ENCODE measurements around the gene MYO10. TPM values are rescaled to one million over a fixed set of nuclear protein-coding genes. Genes with fewer than 3 reads are reported as not detected.
"Not testable (repeated sequence)": the region's sequence is repeated elsewhere in the genome, so short reads cannot be mapped to it uniquely, and the experiment has no call there.

The MYO10 gene
- total RNA-seq, 3 donors from 2014 or later = 8.6 to 22.6 (median 21.2) TPM

DNA sequence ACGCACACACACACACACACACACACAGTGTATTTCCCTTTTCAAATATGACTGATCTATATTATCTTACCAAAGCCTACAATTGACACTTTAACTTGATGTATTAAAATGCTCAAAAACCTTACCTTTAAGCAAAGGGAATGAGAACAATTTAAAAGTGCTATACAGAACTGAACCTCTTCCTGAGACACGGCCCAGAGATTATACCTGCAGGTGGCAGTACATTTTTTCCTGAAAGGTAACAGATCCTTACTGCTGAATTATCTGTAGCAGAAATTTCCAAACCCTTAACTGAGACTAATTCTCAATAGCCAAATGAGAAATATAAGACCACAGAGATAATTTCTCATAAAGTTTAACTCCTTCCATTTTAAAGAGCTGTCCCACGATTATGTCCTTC, 91.1 kb downstream of the MYO10 start:
- no peaks in the 10 kb centered on the region for H3K27me3 ChIP-seq
- H3K4me1 ChIP-seq = peaks cover 0 to 4% of the 10 kb centered on the region in 2 donors
- no peaks in the 10 kb centered on the region for H3K9me3 ChIP-seq
- DNase-seq (ENCODE audit: low spot score in 2 of 2) = no peak
- intact Hi-C loops (cut with DNase I; ENCODE audit: low total_unique reads) = no loop called here
- no peaks in the 10 kb centered on the region for H3K36me3 ChIP-seq
- H3K27ac ChIP-seq = no peak overlapping the region
- no peak overlapping the region for H3K4me3 ChIP-seq
- TF ChIP-seq POLR2A (IDR thresholded peaks at IDR 0.05) (no peak), POLR2AphosphoS5 (IDR thresholded peaks at IDR 0.05) (no peak)
- TF ChIP-seq, protein P1, sequence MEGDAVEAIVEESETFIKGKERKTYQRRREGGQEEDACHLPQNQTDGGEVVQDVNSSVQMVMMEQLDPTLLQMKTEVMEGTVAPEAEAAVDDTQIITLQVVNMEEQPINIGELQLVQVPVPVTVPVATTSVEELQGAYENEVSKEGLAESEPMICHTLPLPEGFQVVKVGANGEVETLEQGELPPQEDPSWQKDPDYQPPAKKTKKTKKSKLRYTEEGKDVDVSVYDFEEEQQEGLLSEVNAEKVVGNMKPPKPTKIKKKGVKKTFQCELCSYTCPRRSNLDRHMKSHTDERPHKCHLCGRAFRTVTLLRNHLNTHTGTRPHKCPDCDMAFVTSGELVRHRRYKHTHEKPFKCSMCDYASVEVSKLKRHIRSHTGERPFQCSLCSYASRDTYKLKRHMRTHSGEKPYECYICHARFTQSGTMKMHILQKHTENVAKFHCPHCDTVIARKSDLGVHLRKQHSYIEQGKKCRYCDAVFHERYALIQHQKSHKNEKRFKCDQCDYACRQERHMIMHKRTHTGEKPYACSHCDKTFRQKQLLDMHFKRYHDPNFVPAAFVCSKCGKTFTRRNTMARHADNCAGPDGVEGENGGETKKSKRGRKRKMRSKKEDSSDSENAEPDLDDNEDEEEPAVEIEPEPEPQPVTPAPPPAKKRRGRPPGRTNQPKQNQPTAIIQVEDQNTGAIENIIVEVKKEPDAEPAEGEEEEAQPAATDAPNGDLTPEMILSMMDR (IDR thresholded peaks at IDR 0.05) = no peak

DNA sequence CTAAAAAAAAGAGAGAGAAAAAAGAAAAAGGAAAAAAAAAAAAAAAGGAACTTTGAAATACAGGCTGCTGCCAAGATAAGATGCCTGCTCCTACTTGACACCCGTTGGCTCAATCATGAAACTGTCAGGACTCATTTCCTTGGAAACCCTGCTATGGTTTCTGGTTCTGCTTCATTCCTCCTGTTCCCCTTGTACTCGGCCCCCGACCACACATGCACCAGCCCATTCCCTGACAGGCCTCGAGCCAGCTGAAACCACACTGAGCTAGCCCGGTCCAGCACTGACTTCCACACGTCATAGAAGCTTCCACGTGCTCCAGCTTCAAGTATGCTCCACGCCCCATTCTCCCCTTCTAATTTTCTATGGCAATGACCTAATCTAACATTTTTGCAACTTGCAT, 93.2 kb downstream of the MYO10 start:
- TF ChIP-seq POLR2AphosphoS5 (IDR thresholded peaks at IDR 0.05) (no peak), POLR2A (IDR thresholded peaks at IDR 0.05) (no peak)
- TF ChIP-seq, protein P1 (IDR thresholded peaks at IDR 0.05) = no peak
- no peaks in the 10 kb centered on the region for H3K36me3 ChIP-seq
- H3K27me3 ChIP-seq = no peaks in the 10 kb centered on the region
- no peak overlapping the region for H3K27ac ChIP-seq
- intact Hi-C loops (cut with DNase I; ENCODE audit: low total_unique reads) = no loop called here
- H3K9me3 ChIP-seq = no peaks in the 10 kb centered on the region
- no peak overlapping the region for H3K4me3 ChIP-seq
- no peak for DNase-seq (ENCODE audit: low spot score in 2 of 2)
- peaks cover 0 to 4% of the 10 kb centered on the region in 2 donors for H3K4me1 ChIP-seq

DNA sequence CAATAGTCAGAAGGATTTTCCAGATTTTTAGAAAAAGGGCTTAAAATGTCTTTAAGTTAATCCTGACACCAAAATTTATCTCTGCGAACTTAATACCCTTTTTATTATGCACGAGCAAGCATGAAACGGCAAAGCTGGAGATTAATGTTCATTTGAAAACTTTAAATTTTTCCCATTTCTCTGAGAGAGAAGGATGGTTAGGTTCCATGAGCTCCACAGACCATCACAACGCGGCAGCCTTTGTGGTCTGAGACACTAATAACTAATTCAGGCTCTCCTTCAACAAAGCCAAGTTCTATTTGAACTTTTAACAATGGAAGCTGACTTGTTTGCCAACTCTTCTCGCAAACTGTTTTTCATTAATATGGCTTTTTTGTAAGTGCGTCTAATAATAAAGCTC, 94.7 kb downstream of the MYO10 start:
- Histone ChIP-seq H3K9me3 (no peaks in the 10 kb centered on the region), H3K27ac (no peak overlapping the region)
- intact Hi-C loops (cut with DNase I; ENCODE audit: low total_unique reads) = no loop called here

DNA sequence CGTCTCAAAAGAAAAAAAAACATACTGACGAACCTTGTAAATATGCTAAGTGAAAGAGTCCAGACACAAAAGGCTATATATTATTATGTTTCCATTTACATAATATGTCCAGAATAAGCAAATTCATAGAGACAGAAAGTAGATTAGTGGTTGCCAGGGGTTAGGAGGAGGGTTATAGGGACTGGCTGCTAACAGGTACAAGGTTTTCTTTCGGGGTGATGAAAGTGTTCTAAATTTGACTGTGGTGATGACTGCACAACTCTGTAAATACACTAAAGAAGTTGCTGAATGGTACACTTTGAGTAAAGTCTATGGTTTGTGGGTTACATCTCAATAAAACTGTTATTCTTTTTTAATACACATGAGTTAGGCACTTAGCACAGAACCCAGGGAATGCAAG, 98.8 kb downstream of the MYO10 start:
- no peaks in the 10 kb centered on the region for H3K4me1 ChIP-seq
- TF ChIP-seq POLR2A (IDR thresholded peaks at IDR 0.05) = no peak
- TF ChIP-seq POLR2AphosphoS5 (IDR thresholded peaks at IDR 0.05) = no peak
- TF ChIP-seq, protein P1 (IDR thresholded peaks at IDR 0.05) = no peak
- H3K27ac ChIP-seq = no peak overlapping the region
- DNase-seq (ENCODE audit: low spot score in 2 of 2) = no peak
- no peaks in the 10 kb centered on the region for H3K9me3 ChIP-seq
- H3K36me3 ChIP-seq = no peaks in the 10 kb centered on the region
- no peak overlapping the region for H3K4me3 ChIP-seq
- intact Hi-C loops (cut with DNase I; ENCODE audit: low total_unique reads) = no loop called here
- H3K27me3 ChIP-seq = no peaks in the 10 kb centered on the region

More for the DNA sequence above, 94.7 kb downstream of the MYO10 start:
- H3K27me3 ChIP-seq = no peaks in the 10 kb centered on the region
- DNase-seq (ENCODE audit: low spot score in 2 of 2) = no peak
- H3K4me1 ChIP-seq = peaks cover 0 to 4% of the 10 kb centered on the region in 2 donors
- TF ChIP-seq, protein P1 (IDR thresholded peaks at IDR 0.05) = no peak
- no peak for TF ChIP-seq POLR2AphosphoS5 (IDR thresholded peaks at IDR 0.05)
- TF ChIP-seq POLR2A (IDR thresholded peaks at IDR 0.05) = no peak
- H3K4me3 ChIP-seq = no peak overlapping the region
- no peaks in the 10 kb centered on the region for H3K36me3 ChIP-seq

DNA sequence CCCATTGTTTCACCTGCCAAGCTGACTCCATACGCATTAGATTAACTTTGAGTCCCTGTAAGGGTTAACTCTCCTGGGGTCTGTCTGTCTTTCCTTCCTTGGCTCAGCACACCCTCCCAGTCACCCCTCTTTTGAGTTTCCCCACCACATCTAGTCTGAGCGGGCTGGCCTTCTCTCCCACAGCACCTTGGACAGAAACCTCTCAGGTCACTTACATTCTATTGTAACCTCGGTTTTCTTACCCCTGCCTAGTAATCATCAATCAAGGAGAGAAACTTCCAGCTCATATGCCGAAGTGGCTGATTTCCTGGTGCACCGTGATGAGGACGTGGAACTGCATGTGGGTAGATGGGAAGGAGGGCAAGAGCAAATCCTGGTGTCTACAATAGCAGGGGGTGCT, 102.1 kb downstream of the MYO10 start:
- no peak for DNase-seq (ENCODE audit: low spot score in 2 of 2)
- TF ChIP-seq, protein P1 (IDR thresholded peaks at IDR 0.05) = no peak
- TF ChIP-seq POLR2AphosphoS5 (IDR thresholded peaks at IDR 0.05) (no peak), POLR2A (IDR thresholded peaks at IDR 0.05) (no peak)
- Histone ChIP-seq H3K27me3 (no peaks in the 10 kb centered on the region), H3K36me3 (no peaks in the 10 kb centered on the region), H3K4me3 (no peak overlapping the region), H3K9me3 (no peaks in the 10 kb centered on the region), H3K27ac (no peak overlapping the region), H3K4me1 (no peaks in the 10 kb centered on the region)
- intact Hi-C loops (cut with DNase I; ENCODE audit: low total_unique reads) = no loop called here

DNA sequence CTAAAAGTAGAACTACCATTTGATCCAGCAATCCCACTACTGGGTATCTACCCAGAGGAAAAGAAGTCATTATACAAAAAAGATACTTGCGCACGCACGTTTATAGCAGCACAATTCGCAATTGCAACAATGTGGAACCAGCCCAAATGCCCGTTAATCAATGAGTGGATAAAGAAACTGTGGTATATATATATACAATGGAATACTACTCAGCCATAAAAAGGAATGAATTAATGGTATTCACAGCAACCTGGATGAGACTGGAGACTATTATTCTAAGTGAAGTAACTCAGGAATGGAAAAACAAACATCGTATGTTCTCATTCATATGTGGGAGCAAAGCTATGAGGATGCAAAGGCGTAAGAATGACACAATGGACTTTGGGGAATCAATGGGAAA, 104.8 kb downstream of the MYO10 start:
- H3K27me3 ChIP-seq; H3K9me3 ChIP-seq; H3K27ac ChIP-seq; H3K4me3 ChIP-seq; H3K36me3 ChIP-seq; H3K4me1 ChIP-seq; intact Hi-C loops (cut with DNase I; ENCODE audit: low total_unique reads); DNase-seq (ENCODE audit: low spot score in 2 of 2): not testable (repeated sequence)

Measured in breast epithelium (tissue), 4 donors.